IMR-90 (cell line): ENCODE data around the gene UBAC1. TPM values are rescaled to one million over a fixed set of nuclear protein-coding genes. Genes with fewer than 3 reads are reported as not detected.

Source experiments
- ATAC-seq: fragments of 200-7000 bp; cut with Tn5 transposase; 2 replicates; pipeline ENCODE4 v1.9.1; 2020; ENCODE audit warnings: low read depth, mild to moderate bottlenecking, moderate library complexity
- BruUV-seq: library from RNA; stranded (reverse); fragments of 400-500 nt; replicated peaks from 2 replicates; lab custom pipeline; 2021; lab: Mats Ljungman, UMichigan
- CTCF ChIA-PET: fragments of 300-600 bp; formaldehyde crosslinking; extraction: SDS; loops from one replicate; lab custom pipeline; 2021; ENCODE audit warnings: antibody characterized with exemption; lab: Yijun Ruan, JAX
- POLR2A ChIA-PET: fragments of 300-600 bp; sonication (Branson Sonifier 250); formaldehyde crosslinking; loops from one replicate; lab custom pipeline; 2022; ENCODE audit warnings: antibody characterized with exemption; ENCODE audit not compliant: unreplicated experiment; lab: Charles Lee
- DNase-seq: peaks from one replicate; pipeline ENCODE4 v3.0.0; 2013
- H2AFZ ChIP-seq: replicated peaks from 2 replicates; pipeline ENCODE3; 2013; ENCODE audit warnings: low read length, mild to moderate bottlenecking; ENCODE audit not compliant: poor library complexity
- H2AK5ac ChIP-seq: 2 replicates; pipeline ENCODE4 v1.6.1; 2013; ENCODE audit warnings: low read depth, low read length, inconsistent platforms
- H2AK9ac ChIP-seq: replicated peaks from 2 replicates; pipeline ENCODE3; 2013; ENCODE audit warnings: mild to moderate bottlenecking, low read depth, low read length, moderate library complexity; ENCODE audit not compliant: poor library complexity
- H2BK120ac ChIP-seq: 2 replicates; pipeline ENCODE4 v1.6.1; 2013; ENCODE audit warnings: low read depth, low read length, inconsistent platforms
- H2BK15ac ChIP-seq: 3 replicates; pipeline ENCODE4 v1.6.1; 2013; ENCODE audit warnings: low read depth, low read length, inconsistent platforms
- H2BK20ac ChIP-seq: 2 replicates; pipeline ENCODE4 v1.6.1; 2013; ENCODE audit warnings: low read depth, mild to moderate bottlenecking, inconsistent platforms, low read length, moderate library complexity
- H2BK5ac ChIP-seq: 2 replicates; pipeline ENCODE4 v1.6.1; 2013; ENCODE audit warnings: mild to moderate bottlenecking, low read depth, low read length, inconsistent platforms; ENCODE audit not compliant: poor library complexity, severe bottlenecking
- H3K14ac ChIP-seq: replicated peaks from 2 replicates; pipeline ENCODE4 v1.6.1; 2013; ENCODE audit warnings: low read depth, low read length, inconsistent platforms
- H3K18ac ChIP-seq: 2 replicates; pipeline ENCODE4 v1.6.1; 2013; ENCODE audit warnings: low read depth, low read length, control low read depth
- H3K23ac ChIP-seq: 2 replicates; pipeline ENCODE4 v1.6.1; 2013; ENCODE audit warnings: low read depth, low read length, inconsistent platforms
- H3K27ac ChIP-seq: 2 replicates; pipeline ENCODE4 v1.5.1; 2013; ENCODE audit warnings: mild to moderate bottlenecking, control low read depth, low read length; ENCODE audit not compliant: insufficient read depth
- H3K27me3 ChIP-seq: 2 replicates; pipeline ENCODE4 v1.6.1; 2013; ENCODE audit warnings: low read length; ENCODE audit not compliant: control insufficient read depth, insufficient read depth
- H3K36me3 ChIP-seq: 2 replicates; pipeline ENCODE4 v1.6.1; 2013; ENCODE audit warnings: low read length, mixed read lengths; ENCODE audit not compliant: control insufficient read depth, insufficient read depth
- H3K4ac ChIP-seq: 2 replicates; pipeline ENCODE4 v1.6.1; 2013; ENCODE audit warnings: low read depth, low read length, inconsistent platforms
- H3K4me1 ChIP-seq: 2 replicates; pipeline ENCODE4 v1.6.1; 2013; ENCODE audit warnings: low read length, mixed read lengths; ENCODE audit not compliant: control insufficient read depth, insufficient read depth
- H3K4me2 ChIP-seq: 2 replicates; pipeline ENCODE4 v1.6.1; 2013; ENCODE audit warnings: low read depth, mild to moderate bottlenecking, control low read depth, low read length, moderate library complexity
- H3K4me3 ChIP-seq: 2 replicates; pipeline ENCODE4 v1.5.1; 2013; ENCODE audit warnings: low read depth, mild to moderate bottlenecking, control low read depth, low read length, moderate library complexity; ENCODE audit not compliant: insufficient read depth
- H3K56ac ChIP-seq: 2 replicates; pipeline ENCODE4 v1.6.1; 2013; ENCODE audit warnings: low read length, inconsistent platforms; ENCODE audit not compliant: insufficient read depth; ENCODE audit errors: extremely low read depth
- H3K79me1 ChIP-seq, 2 experiments: 2 replicates each; pipeline ENCODE4 v1.6.1; 2013; ENCODE audit warnings: low read length in 2 of 2, inconsistent platforms in 1 of 2, low read depth in 1 of 2
- H3K9ac ChIP-seq: 2 replicates; pipeline ENCODE4 v1.6.1; 2013; ENCODE audit warnings: low read depth, low read length, control low read depth
- H3K9me1 ChIP-seq: 2 replicates; pipeline ENCODE4 v1.6.1; 2013; ENCODE audit warnings: low read length, inconsistent platforms; ENCODE audit not compliant: insufficient read depth
- H3K9me3 ChIP-seq: 2 replicates; pipeline ENCODE4 v1.6.1; 2013; ENCODE audit warnings: low read length; ENCODE audit not compliant: control insufficient read depth, insufficient read depth
- H4K20me1 ChIP-seq: 2 replicates; pipeline ENCODE4 v1.6.1; 2013; ENCODE audit warnings: low read length, inconsistent platforms; ENCODE audit not compliant: insufficient read depth
- H4K5ac ChIP-seq: 2 replicates; pipeline ENCODE4 v1.6.1; 2013; ENCODE audit warnings: mild to moderate bottlenecking, low read depth, low read length, control low read depth
- H4K8ac ChIP-seq, 2 experiments: 2 replicates each; pipeline ENCODE4 v1.6.1; 2013; ENCODE audit warnings: low read depth in 2 of 2, low read length in 2 of 2, control low read depth in 1 of 2, inconsistent platforms in 1 of 2
- H4K91ac ChIP-seq: 2 replicates; pipeline ENCODE4 v1.6.1; 2013; ENCODE audit warnings: low read depth, low read length, inconsistent platforms; ENCODE audit not compliant: insufficient read depth
- MAZ ChIP-seq: IDR thresholded peaks from 2 replicates; pipeline ENCODE4 v1.6.1; 2012; ENCODE audit warnings: low read depth, mild to moderate bottlenecking, low read length, improper control_type of control experiment, moderate library complexity, borderline replicate concordance
- RCOR1 ChIP-seq: IDR thresholded peaks from 2 replicates; pipeline ENCODE4 v1.6.1; 2012; ENCODE audit warnings: mild to moderate bottlenecking, low read length, improper control_type of control experiment; ENCODE audit not compliant: insufficient replicate concordance
- WGBS, 2 experiments: methylation state at CpG; one replicate each; pipeline versions ENCODE4 v1.1.5 to v1.1.7; 2013; ENCODE audit warnings: missing lambda C conversion rate in 2 of 2; ENCODE audit not compliant: insufficient read length in 1 of 2; ENCODE audit errors: extremely low coverage in 2 of 2; 5-methylcytosine and 5-hydroxymethylcytosine counted together
- dilution Hi-C: fragments of 300-500 bp; cut with HindIII; formaldehyde crosslinking; loops from one replicate; pipeline ENCODE4 v1.14.3; 2018; ENCODE audit warnings: low sequenced_read_pairs; ENCODE audit not compliant: unreplicated experiment
- in situ Hi-C: fragments of 300-500 bp; cut with MboI; formaldehyde crosslinking; loops from 3 replicates; pipeline ENCODE4 v1.14.3; 2019; ENCODE audit warnings: low sequenced_read_pairs, inconsistent platforms, mixed read lengths
- intact Hi-C: fragments of 100-400 bp; cut with micrococcal nuclease; formaldehyde crosslinking; loops from 2 replicates; pipeline ENCODE4 v1.10.0; 2022
- polyA plus RNA-seq, 3 experiments: library from polyadenylated mRNA; depleted of rRNA; stranded (reverse); fragments of >200 nt; gene quantifications; 2 replicates each; pipeline ENCODE4 v1.2.3, GENCODE V29; 2012; ENCODE audit warnings: low replicate concordance in 1 of 3
- total RNA-seq: library from RNA; depleted of rRNA; stranded (reverse); fragments of >200 nt; gene quantifications from 2 replicates; pipeline ENCODE4 v1.2.3, GENCODE V29; 2012

UBAC1 gene
- total and polyA plus RNA-seq, 2 of the 4 experiments (the other 2 are of a cell fraction): 25.3 to 33.9 TPM

DNA sequence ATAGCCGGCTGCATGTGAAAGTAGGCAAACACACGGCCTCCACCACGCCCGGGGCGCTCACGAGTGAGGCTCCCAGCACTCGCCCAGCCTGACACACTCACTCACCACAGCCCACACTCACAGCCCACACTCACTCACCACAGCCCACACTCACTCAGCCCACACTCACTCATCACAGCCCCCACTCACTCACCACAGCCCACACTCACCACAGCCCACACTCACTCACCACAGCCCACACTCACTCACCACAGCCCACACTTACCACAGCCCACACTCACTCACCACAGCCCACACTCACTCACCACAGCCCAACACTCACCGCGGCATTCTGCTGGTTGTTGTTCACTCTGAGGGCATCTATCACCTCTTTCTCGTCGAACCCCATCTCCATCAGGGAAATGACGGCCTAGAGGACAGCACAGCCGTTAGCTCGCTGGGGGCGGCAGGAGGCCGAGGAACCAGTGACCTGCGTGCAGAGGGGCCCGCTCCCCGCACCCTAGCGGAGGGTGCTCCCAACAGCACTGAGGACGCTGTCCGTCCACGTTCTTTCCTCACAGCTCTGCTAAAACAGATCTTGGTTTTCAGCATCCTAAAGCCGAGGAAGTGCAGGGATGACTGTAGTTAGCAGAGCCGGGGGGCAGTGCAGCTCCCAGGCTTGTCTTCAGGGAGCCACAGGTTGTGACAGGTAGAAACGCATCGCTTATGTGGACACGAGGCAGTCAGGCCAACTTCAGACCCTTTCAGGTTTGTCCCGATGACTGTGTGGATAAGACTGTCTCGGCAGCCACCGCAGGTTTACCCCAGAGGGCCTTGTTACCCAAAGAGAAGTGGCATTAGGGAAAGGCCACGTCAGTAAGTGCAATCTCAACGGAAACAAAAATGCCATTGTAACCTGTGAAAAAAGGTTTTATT lies 21.6 kb downstream of the UBAC1 start (continued):
- TF ChIP-seq RCOR1: no peak

DNA sequence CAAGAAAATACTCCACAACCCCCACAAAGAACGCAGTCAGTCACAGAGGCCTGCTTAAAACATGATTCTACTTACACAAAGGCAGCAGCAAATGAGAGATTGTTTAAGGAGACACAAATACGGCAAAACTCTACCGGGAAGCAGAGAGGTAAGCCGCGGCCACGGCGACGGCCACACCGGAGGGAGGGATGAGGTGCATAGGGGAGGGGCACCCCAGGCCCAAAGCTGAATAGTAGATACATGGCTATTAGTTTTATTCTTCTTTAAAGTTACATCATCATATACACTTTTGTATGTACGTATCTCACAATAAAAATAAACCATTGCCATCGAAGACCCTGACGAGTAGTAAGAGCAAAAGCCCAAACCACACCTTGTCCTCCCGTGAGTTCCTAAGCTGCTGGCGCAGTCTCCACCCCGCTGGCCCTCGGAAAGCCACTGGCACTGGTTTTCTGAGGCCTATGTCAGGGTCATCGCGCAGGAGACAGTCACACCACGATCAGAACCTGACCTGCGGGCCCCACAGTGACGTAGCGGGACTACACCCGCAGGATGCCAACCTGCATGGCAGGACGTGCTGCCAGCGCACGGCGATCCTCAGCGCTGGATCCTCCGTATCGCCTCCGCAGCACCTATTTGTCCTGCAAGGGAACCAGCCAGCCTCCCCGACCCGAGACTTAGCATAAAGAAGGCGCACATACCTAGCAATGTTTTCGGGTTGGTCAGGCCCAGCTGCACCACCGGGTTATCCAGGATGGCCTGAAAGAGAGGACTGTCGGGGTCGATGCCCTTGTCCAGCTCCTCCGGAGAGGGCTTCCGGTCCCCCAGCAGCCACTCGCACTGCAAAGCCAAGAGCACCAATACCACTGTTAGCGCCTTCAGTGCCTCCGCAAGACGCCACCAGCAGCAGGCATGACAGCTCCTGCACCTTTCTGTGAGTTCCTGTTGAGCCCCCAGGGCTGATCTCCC lies 23.4 kb downstream of the UBAC1 start:
- POLR2A ChIA-PET: no interaction called here
- H2BK15ac ChIP-seq: no peak overlapping the region
- intact Hi-C loops: no loop called here

More for the DNA sequence above, 23.4 kb downstream of the UBAC1 start:
- dilution Hi-C loops (no loop called here), in situ Hi-C loops (loop anchor here (25.0 kb wide), 1 partner anchor 326 kb away; a partner anchor contains a TSS)
- Histone ChIP-seq H2AFZ (no peak overlapping the region), H4K20me1 (no peaks in the 10 kb centered on the region; the same call in 1 of the 2 replicates), H3K9me1 (no peaks in the 10 kb centered on the region), H3K36me3 (peaks cover 58% of the 10 kb centered on the region), H3K14ac (no peak overlapping the region), H3K9ac (no peak overlapping the region), H3K79me1 (peaks cover 3 to 5% of the 10 kb centered on the region in 2 experiments; a peak in 1 of 4 replicates), H3K4me3 (no peak overlapping the region), H2AK5ac (no peak overlapping the region), H2BK20ac (no peak overlapping the region), H3K9me3 (no peaks in the 10 kb centered on the region), H3K4me2 (no peak overlapping the region), H4K91ac (no peak overlapping the region), H3K23ac (no peak overlapping the region), H2AK9ac (no peak overlapping the region), H2BK5ac (no peak overlapping the region), H2BK120ac (no peak overlapping the region), H3K4ac (no peak overlapping the region), H4K8ac (no peak overlapping the region), H3K4me1 (no peaks in the 10 kb centered on the region), H3K27me3 (no peaks in the 10 kb centered on the region), H3K27ac (no peak overlapping the region), H4K5ac (no peak overlapping the region), H3K18ac (no peak overlapping the region), H3K56ac (no peak overlapping the region)
- CTCF ChIA-PET: no interaction called here
- no TSS peak for BruUV-seq
- ATAC-seq (no peak), DNase-seq (no peak)
- 96% methylated on average over 30 of the region's 44 CpGs; no CpG with 5 or more reads in 1 of the 2 experiments for WGBS, 2 experiments
- no peak for TF ChIP-seq MAZ
